HFF-Myc (cell line): ENCODE measurements around the gene RPS6KA2.

Source experiments
- DNase-seq: peaks from one replicate; pipeline ENCODE4 v3.0.0-alpha.2; 2011; ENCODE audit warnings: low read depth; ENCODE audit errors: extremely low read depth
- H3K4me3 ChIP-seq: replicated peaks from 2 replicates; pipeline ENCODE4 v1.5.1; 2011; ENCODE audit warnings: low read depth, mild to moderate bottlenecking, control low read depth, low read length
- TF ChIP-seq, protein P1 (sequence below): IDR thresholded peaks from 2 replicates; pipeline ENCODE4 v1.5.1; 2012; ENCODE audit warnings: mild to moderate bottlenecking, low read depth, low read length, control low read depth; ENCODE audit errors: missing control alignments

RPS6KA2 gene

DNA sequence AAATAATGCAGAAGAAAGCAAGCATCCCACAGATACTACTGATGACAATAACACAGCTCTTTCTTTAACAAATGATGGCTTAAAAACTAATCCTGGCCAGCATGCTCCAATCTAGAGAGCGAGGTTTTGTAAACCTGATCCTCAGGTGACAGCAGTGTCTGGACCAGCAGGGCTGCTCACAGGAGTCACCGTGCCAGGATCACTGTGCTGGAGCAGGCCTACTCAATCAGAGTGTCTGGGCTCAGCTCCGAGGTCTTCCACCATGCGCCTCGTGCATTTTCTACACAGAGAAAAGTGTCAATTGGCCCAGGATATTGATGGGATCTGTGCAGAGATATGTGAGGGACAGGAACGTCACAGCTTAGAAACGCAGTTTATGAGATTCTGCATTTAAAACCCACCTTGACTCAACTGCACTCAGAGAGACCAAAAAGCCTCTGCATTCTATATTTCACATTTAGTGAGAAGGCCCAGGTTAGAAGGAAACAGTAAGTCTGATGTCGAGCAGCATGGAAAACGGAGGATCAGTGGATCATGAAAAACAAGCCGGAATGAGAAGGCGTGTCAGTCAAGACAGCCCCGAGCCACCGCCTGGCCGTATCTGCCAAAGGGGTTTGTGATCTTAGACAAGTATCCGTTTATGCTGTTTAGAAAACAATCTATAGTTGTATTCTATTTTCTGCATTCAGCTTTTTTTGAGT lies 48.4 kb downstream of the RPS6KA2 start:
- DNase-seq: no peak
- TF ChIP-seq, protein P1, sequence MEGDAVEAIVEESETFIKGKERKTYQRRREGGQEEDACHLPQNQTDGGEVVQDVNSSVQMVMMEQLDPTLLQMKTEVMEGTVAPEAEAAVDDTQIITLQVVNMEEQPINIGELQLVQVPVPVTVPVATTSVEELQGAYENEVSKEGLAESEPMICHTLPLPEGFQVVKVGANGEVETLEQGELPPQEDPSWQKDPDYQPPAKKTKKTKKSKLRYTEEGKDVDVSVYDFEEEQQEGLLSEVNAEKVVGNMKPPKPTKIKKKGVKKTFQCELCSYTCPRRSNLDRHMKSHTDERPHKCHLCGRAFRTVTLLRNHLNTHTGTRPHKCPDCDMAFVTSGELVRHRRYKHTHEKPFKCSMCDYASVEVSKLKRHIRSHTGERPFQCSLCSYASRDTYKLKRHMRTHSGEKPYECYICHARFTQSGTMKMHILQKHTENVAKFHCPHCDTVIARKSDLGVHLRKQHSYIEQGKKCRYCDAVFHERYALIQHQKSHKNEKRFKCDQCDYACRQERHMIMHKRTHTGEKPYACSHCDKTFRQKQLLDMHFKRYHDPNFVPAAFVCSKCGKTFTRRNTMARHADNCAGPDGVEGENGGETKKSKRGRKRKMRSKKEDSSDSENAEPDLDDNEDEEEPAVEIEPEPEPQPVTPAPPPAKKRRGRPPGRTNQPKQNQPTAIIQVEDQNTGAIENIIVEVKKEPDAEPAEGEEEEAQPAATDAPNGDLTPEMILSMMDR: no peak
- no peak overlapping the region for H3K4me3 ChIP-seq

DNA sequence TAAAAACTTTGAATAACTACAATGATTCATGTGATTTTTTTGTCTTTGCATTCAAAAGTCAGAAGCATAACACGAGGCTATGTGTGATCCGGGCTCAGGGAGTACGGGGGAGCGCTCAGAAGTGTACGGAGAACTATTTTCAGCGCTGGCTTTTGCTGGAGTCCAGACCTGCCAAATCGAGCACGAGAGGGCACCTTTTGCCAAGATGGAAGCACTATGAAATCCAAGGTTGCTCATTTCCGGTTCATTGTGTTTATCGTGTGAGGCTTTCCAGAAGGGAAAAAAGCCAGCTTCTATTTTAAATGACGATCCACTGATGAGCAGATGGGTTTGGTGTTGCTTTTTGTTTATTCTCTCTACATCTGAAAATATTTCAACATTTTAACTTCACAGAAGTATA lies 51.8 kb downstream of the RPS6KA2 start:
- no peak overlapping the region for H3K4me3 ChIP-seq
- no peak for DNase-seq
- TF ChIP-seq, protein P1: no peak

DNA sequence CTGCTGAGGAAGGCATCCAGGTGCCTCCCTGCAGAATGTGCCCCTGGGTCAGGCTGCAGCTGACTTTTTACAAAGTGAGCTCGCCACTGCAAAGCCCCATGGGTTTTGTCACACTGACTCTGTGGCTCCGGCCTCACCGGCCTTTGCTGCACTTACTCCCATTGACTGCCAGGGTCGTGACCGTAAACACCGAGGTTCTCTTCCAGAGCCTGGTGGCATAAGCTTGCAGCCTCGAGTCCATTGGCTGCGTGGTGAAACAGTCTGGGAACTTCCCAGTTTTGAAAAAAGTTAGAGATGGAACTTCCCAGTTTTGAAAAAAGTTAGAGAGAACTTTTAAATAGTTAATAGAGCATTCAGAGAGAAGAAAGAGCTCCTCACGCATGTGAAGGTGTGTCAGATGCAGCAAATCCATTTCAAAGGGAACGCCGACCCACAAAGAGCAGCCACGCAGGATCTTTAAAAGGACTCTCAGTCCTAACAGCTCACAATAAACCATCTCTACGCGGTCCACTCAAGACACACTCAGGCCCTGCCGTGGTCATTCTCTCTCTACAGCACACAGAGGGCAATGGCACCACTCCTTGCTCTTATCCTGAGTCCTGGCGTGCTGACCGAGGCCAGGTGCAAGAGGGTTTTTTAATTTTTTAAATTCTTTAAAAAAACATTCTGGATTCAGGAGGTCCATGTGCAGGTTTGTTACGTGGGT lies 53.4 kb downstream of the RPS6KA2 start:
- TF ChIP-seq, protein P1: no peak
- no peak for DNase-seq
- H3K4me3 ChIP-seq: no peak overlapping the region

DNA sequence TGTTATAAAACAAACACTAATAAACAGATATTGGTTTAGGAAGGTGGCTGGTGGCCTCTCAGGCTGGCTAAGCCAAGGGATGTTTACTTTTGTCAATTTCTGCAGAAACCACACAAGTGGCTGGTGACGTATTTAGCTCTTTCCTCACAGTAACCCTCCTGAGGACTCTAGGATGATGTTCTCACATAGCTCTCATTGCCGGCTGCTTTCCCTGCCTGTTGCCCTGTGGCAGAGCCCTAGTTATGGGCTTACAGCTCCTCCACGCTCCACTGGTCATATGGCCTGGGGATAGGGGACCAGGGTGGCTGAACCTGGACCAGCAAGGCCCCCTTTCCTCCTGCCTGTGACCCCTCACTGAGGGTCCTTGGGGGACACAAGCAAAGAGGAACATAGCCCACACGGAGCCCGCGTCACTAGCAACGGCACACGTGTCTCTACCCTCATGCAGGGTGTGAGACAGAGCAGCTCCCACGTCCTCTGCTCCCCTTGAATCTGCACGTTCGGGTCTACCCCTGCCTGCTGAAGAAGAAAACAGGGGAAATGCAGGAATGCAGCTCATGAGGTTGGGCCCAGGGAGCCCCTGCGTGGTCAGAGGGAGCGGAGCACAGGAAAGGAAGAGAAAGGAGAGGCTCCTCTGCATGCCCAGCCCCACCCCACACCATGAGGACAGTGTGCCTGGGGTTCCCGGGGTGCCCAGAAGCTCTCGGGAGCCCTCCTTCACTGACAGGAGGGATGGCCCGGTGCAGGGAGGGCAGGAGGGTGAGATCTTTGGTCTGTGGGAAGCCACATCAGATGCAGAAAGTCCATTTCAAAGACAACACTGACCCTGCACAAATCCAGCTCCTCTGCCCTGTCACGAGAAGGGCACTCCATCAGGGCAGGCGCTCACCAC lies 54.4 kb downstream of the RPS6KA2 start:
- no peak for DNase-seq
- H3K4me3 ChIP-seq: no peak overlapping the region
- TF ChIP-seq, protein P1: no peak

DNA sequence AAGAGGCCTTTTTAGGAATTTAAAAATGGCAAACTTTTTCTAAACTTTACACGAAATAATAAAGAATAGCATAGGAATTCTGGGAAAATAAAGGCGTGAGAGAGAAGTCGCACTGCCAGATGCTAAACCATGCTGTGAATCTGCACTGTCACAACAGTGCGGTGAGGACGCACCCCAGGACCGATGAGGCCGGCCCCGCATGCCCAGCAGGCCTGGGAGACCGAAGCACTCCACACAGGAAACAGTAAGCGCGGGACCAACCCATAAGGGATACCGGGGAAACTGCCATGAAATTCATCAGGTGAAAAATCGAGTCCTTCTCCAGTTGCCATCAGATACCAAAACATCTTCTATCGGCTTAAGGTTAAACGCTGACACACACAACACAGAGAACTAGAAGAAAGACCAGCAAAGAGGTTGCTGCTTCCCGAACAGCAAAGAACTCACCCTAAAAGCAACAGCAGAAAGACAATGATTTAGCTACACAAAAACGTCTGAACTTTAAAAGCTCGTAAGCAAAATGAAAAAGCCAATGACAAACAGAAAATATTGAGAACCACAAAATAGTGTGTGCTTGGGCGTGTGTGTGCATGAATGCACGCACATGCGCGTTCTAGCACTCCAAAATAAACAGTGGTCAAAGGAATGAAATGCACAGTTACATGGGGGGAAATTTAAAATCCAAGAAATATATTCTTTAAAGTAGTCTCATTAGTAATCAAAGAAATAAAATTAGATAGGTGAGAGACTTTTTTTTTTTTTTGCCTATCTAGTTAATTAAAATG lies 55.9 kb downstream of the RPS6KA2 start:
- no peak for DNase-seq
- H3K4me3 ChIP-seq: no peak overlapping the region
- TF ChIP-seq, protein P1: no peak

DNA sequence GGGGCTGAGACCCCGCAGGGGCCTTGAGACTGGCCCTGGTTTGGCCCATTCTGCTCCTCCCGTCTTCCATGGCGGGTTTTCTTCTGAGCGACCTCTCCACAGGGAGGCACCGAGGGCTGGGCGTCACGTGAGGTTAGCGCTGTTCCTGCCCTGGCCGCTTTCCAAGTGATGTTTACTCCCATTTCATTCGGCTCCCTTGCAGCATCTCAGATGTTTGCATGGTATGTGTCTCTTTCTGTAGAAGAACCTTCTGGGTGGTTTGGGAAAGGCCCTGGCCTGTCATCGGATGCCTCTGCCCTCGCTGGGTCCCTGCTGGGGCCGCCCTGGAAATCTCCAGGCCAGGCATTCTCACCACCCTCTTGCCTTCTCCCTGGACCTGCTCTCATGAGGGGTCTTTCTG lies 57.8 kb downstream of the RPS6KA2 start:
- no peak for DNase-seq
- no peak overlapping the region for H3K4me3 ChIP-seq
- TF ChIP-seq, protein P1: no peak
